GM12891 (cell line): ENCODE data around the gene SLC49A3.

ENCODE experiments used
- POLR2A ChIP-seq: IDR thresholded peaks from 2 replicates; pipeline ENCODE4 v1.6.1; 2011; ENCODE audit warnings: low read depth, low read length, control low read depth
- POLR2AphosphoS5 ChIP-seq: IDR thresholded peaks from 2 replicates; pipeline ENCODE4 v1.6.1; 2011; ENCODE audit warnings: low read depth, low read length, control low read depth
- SPI1 ChIP-seq: IDR thresholded peaks from 2 replicates; pipeline ENCODE4 v1.6.1; 2011; ENCODE audit warnings: low read depth, low read length, control low read depth
- TAF1 ChIP-seq: IDR thresholded peaks from 2 replicates; pipeline ENCODE4 v1.6.1; 2011; ENCODE audit warnings: low read depth, low read length, control low read depth

GRCh38 chr4:674172-675035, 14.5 kb downstream of the SLC49A3 start, which contains the start of the genes ATP5ME and MYL5:
- TF ChIP-seq TAF1 (peak; percentile 88), POLR2A (peak; percentile 91), POLR2AphosphoS5 (peak; percentile 87), SPI1 (no peak)
